ENCODE data around the gene NDUFS3. TPM values are rescaled to one million over a fixed set of nuclear protein-coding genes. Genes with fewer than 3 reads are reported as not detected.

Gene NDUFS3
- total RNA-seq, 2 donors from 2014 or later, result 69.6 to 77.7 TPM

DNA sequence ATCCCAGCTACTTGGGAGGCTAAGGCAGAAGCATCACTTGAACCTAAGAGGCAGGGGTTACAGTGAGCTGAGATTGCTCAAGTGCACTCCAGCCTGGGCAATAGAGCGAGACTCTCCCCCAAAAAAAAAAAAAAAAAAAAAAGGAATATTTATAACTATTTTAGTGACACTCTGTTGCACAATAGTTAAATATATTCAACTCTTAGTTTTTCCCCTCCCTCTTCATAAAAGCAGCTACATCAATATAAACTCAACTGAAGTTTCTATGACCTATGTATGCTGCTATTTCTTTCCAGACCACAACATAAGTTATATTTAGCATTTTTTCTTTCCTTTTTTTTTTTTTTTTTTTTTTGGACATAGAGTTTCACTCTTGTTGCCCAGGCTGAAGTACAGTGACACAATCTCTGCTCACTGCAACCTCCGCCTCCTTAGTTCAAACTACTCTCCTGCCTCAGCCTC lies 45.2 kb upstream of the NDUFS3 start:
- Histone ChIP-seq H3K36me3 (no peaks in the 10 kb centered on the region), H3K4me3 (no peak overlapping the region), H3K27me3 (replicated peaks; ENCODE audit: insufficient read depth) (no peaks in the 10 kb centered on the region), H3K9me3 (no peaks in the 10 kb centered on the region), H3K27ac (no peak overlapping the region), H3K4me1 (replicated peaks) (no peaks in the 10 kb centered on the region)
- 90% methylated on average over 2 of the region's 2 CpGs for WGBS
- no peak for DNase-seq (ENCODE audit: low spot score)
- intact Hi-C loops (cut with DNase I), result no loop called here
- TF ChIP-seq, protein P1, sequence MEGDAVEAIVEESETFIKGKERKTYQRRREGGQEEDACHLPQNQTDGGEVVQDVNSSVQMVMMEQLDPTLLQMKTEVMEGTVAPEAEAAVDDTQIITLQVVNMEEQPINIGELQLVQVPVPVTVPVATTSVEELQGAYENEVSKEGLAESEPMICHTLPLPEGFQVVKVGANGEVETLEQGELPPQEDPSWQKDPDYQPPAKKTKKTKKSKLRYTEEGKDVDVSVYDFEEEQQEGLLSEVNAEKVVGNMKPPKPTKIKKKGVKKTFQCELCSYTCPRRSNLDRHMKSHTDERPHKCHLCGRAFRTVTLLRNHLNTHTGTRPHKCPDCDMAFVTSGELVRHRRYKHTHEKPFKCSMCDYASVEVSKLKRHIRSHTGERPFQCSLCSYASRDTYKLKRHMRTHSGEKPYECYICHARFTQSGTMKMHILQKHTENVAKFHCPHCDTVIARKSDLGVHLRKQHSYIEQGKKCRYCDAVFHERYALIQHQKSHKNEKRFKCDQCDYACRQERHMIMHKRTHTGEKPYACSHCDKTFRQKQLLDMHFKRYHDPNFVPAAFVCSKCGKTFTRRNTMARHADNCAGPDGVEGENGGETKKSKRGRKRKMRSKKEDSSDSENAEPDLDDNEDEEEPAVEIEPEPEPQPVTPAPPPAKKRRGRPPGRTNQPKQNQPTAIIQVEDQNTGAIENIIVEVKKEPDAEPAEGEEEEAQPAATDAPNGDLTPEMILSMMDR (IDR thresholded peaks at IDR 0.05), result no peak
- TF ChIP-seq POLR2AphosphoS5 (IDR thresholded peaks at IDR 0.05), result no peak
- TF ChIP-seq POLR2A (IDR thresholded peaks at IDR 0.05), result no peak

DNA sequence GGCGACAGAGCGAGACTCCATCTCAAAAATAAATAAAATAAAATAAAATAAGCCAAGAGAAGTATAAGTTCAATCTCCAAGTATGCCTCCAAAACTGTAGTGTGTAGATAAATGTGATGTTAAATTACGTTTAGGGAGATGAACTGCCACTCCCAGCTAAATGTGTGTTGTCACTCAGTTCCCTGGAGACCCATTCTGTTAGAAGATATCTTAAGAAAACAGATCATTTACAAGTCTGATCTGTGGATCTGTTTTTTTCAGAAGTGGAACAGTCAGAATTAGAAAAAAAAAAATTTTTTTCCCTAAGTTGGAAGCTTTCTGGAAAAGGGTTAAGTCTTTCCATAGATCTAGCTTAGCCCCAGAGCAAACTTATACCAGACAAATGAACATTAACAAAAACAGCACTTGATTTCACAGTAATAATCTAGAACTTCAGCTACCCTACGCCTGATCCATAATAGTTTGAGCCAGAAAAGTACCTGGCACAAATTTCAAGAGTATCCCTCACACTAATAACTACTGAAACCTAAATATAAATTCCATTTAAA lies 44.1 kb upstream of the NDUFS3 start:
- TF ChIP-seq, protein P1 (IDR thresholded peaks at IDR 0.05), result no peak
- TF ChIP-seq POLR2A (IDR thresholded peaks at IDR 0.05) (no peak), POLR2AphosphoS5 (IDR thresholded peaks at IDR 0.05) (no peak)
- intact Hi-C loops (cut with DNase I), result no loop called here
- H3K27ac ChIP-seq, result no peak overlapping the region
- no peaks in the 10 kb centered on the region for H3K27me3 ChIP-seq (replicated peaks; ENCODE audit: insufficient read depth)
- H3K4me3 ChIP-seq, result no peak overlapping the region
- no peaks in the 10 kb centered on the region for H3K9me3 ChIP-seq
- DNase-seq (ENCODE audit: low spot score), result no peak
- H3K36me3 ChIP-seq, result no peaks in the 10 kb centered on the region
- 85% methylated on average over 4 of the region's 4 CpGs for WGBS
- H3K4me1 ChIP-seq (replicated peaks), result no peaks in the 10 kb centered on the region

DNA sequence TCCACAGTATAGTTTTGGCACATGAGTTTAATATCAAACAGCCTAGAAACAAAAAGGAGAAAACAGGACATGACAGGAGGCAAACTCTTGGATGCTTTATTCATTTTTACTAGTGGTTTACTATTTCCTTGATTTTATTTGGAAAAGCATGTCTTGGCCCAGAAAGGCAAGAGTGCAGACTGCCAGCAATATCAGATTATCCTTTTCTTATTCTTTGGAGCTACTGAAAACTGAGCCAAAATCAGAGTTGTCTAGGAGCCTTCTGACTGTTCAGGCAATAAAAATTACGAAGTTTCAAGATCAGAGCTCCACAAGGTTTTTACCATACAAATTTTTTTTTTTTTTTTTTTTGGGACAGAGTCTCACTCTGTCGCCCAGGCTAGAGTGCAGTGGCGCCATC lies 42.0 kb upstream of the NDUFS3 start:
- Histone ChIP-seq H3K4me3 (no peak overlapping the region), H3K27ac (no peak overlapping the region), H3K4me1 (replicated peaks) (no peaks in the 10 kb centered on the region), H3K9me3 (no peaks in the 10 kb centered on the region), H3K27me3 (replicated peaks; ENCODE audit: insufficient read depth) (no peaks in the 10 kb centered on the region), H3K36me3 (no peaks in the 10 kb centered on the region)
- WGBS, result 8% methylated on average over 3 of the region's 3 CpGs
- TF ChIP-seq, protein P1 (IDR thresholded peaks at IDR 0.05), result no peak
- no peak for TF ChIP-seq POLR2A (IDR thresholded peaks at IDR 0.05)
- TF ChIP-seq POLR2AphosphoS5 (IDR thresholded peaks at IDR 0.05), result no peak
- intact Hi-C loops (cut with DNase I), result no loop called here
- DNase-seq (ENCODE audit: low spot score), result no peak

DNA sequence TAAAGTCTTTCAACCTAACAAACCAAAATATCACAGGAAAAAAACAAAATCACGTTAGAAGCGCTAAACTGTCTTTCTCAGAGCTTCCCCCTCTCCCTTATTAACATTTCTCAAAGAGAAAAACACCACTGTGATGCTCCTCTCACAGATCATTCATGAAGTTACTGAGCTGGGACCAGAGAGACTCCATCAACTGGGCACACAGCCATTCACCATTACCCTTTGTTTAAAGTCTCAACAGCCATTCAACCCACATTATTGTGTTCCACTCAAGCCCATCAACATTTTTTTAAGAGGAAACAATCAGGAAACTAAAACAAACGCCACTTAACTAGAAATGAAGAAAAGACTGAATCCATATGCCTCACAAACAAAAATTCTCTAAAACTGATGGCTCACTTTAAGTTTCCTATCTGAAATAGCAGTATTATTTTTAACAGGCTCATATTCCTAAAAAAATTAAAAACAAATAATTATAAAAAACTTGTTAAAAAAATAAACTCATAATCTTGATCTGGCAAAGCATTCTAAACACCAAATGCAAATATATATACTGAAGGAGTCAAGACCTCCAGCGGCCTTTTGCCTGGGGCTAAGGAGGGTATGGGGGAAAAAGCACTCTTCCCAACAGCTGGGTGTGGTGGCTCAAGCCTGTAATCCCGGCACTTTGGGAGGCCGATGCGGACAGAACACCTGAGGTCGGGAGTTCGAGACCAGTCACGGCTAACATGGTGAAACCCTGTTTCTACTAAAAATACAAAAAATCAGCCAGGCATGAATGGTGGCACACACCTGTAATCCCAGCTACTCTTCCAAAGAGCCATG lies 39.9 kb upstream of the NDUFS3 start:
- intact Hi-C loops (cut with DNase I), result no loop called here
- no peaks in the 10 kb centered on the region for H3K9me3 ChIP-seq
- H3K27me3 ChIP-seq (replicated peaks; ENCODE audit: insufficient read depth), result no peaks in the 10 kb centered on the region
- DNase-seq (ENCODE audit: low spot score), result no peak
- H3K27ac ChIP-seq, result no peak overlapping the region
- 60% methylated on average over 10 of the region's 10 CpGs for WGBS
- no peaks in the 10 kb centered on the region for H3K4me1 ChIP-seq (replicated peaks)
- no peaks in the 10 kb centered on the region for H3K36me3 ChIP-seq
- TF ChIP-seq POLR2AphosphoS5 (IDR thresholded peaks at IDR 0.05), result no peak
- TF ChIP-seq, protein P1 (IDR thresholded peaks at IDR 0.05), result no peak
- TF ChIP-seq POLR2A (IDR thresholded peaks at IDR 0.05), result no peak
- H3K4me3 ChIP-seq, result no peak overlapping the region

DNA sequence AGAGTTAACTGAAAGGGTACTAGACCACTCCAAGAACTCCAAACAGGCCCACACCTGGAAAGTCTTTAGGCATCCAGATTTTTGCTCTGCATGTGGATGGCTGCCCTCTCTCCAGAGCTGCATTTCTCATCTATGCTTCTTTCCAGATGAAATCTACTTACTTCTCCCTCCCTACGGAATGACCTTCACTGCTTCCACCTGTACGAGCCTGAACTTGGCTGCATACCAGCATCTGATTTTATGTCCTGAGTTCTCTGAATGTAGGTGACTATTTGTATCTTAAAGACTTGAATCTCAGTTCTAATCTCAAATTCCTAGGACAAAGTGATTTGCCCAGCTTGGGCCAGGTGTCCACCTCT lies 39.2 kb upstream of the NDUFS3 start:
- no peak overlapping the region for H3K27ac ChIP-seq
- no peaks in the 10 kb centered on the region for H3K4me1 ChIP-seq (replicated peaks)
- 39% methylated on average over 2 of the region's 2 CpGs for WGBS
- intact Hi-C loops (cut with DNase I), result no loop called here
- no peak overlapping the region for H3K4me3 ChIP-seq
- H3K9me3 ChIP-seq, result no peaks in the 10 kb centered on the region
- TF ChIP-seq POLR2AphosphoS5 (IDR thresholded peaks at IDR 0.05), result no peak
- no peak for TF ChIP-seq POLR2A (IDR thresholded peaks at IDR 0.05)
- TF ChIP-seq, protein P1 (IDR thresholded peaks at IDR 0.05), result no peak
- no peaks in the 10 kb centered on the region for H3K36me3 ChIP-seq
- no peaks in the 10 kb centered on the region for H3K27me3 ChIP-seq (replicated peaks; ENCODE audit: insufficient read depth)
- no peak for DNase-seq (ENCODE audit: low spot score)
